ENCODE data around the gene EIF4A3. TPM values are rescaled to one million over a fixed set of nuclear protein-coding genes. Genes with fewer than 3 reads are reported as not detected.
"Not testable (repeated sequence)": the region's sequence is repeated elsewhere in the genome, so short reads cannot be mapped to it uniquely, and the experiment has no call there.

Gene EIF4A3
- total RNA-seq, 1 donor from 2014 or later: 78.9 TPM

GRCh38 chr17:80163336-80163735 is 16.4 kb upstream of the EIF4A3 start:
- no peak for DNase-seq (ENCODE audit: low spot score in 2 of 2)
- TF ChIP-seq CTCF (IDR thresholded peaks at IDR 0.05): no peak
- intact Hi-C loops (cut with DNase I): no loop called here
- no peaks in the 10 kb centered on the region for H3K27me3 ChIP-seq
- H3K4me1 ChIP-seq: no peaks in the 10 kb centered on the region
- no peaks in the 10 kb centered on the region for H3K36me3 ChIP-seq
- no peaks in the 10 kb centered on the region for H3K9me3 ChIP-seq
- H3K27ac ChIP-seq: no peak overlapping the region
- H3K4me3 ChIP-seq: no peak overlapping the region

- H3K27me3 ChIP-seq: no peaks in the 10 kb centered on the region
- intact Hi-C loops (cut with DNase I): no loop called here
- H3K4me3 ChIP-seq: no peak overlapping the region
- H3K27ac ChIP-seq: no peak overlapping the region
- no peak for DNase-seq (ENCODE audit: low spot score in 2 of 2)
- no peaks in the 10 kb centered on the region for H3K36me3 ChIP-seq
- no peaks in the 10 kb centered on the region for H3K4me1 ChIP-seq
- TF ChIP-seq CTCF (IDR thresholded peaks at IDR 0.05): no peak
- no peaks in the 10 kb centered on the region for H3K9me3 ChIP-seq
Observed at GRCh38 chr17:80160536-80160935, 13.6 kb upstream of the EIF4A3 start.

GRCh38 chr17:80158846-80159245 is 11.9 kb upstream of the EIF4A3 start:
- no peak for TF ChIP-seq CTCF (IDR thresholded peaks at IDR 0.05)
- intact Hi-C loops (cut with DNase I): no loop called here

GRCh38 chr17:80155600-80155999 is 8.7 kb upstream of the EIF4A3 start:
- H3K4me3 ChIP-seq; H3K4me1 ChIP-seq; H3K9me3 ChIP-seq; intact Hi-C loops (cut with DNase I); H3K27ac ChIP-seq; H3K36me3 ChIP-seq; DNase-seq (ENCODE audit: low spot score in 2 of 2); H3K27me3 ChIP-seq: not testable (repeated sequence)

More at GRCh38 chr17:80158846-80159245, 11.9 kb upstream of the EIF4A3 start:
- H3K27ac ChIP-seq: no peak overlapping the region
- no peaks in the 10 kb centered on the region for H3K27me3 ChIP-seq
- no peak for DNase-seq (ENCODE audit: low spot score in 2 of 2)
- no peak overlapping the region for H3K4me3 ChIP-seq
- no peaks in the 10 kb centered on the region for H3K9me3 ChIP-seq
- H3K4me1 ChIP-seq: no peaks in the 10 kb centered on the region
- H3K36me3 ChIP-seq: no peaks in the 10 kb centered on the region

GRCh38 chr17:80154166-80154565 is 7.2 kb upstream of the EIF4A3 start:
- H3K36me3 ChIP-seq: no peaks in the 10 kb centered on the region
- no peaks in the 10 kb centered on the region for H3K4me1 ChIP-seq
- H3K4me3 ChIP-seq: no peak overlapping the region
- intact Hi-C loops (cut with DNase I): no loop called here
- no peaks in the 10 kb centered on the region for H3K27me3 ChIP-seq
- no peak for DNase-seq (ENCODE audit: low spot score in 2 of 2)
- H3K9me3 ChIP-seq: no peaks in the 10 kb centered on the region
- H3K27ac ChIP-seq: no peak overlapping the region
- TF ChIP-seq CTCF (IDR thresholded peaks at IDR 0.05): no peak

- no peak for TF ChIP-seq CTCF (IDR thresholded peaks at IDR 0.05)
- no peak for DNase-seq (ENCODE audit: low spot score in 2 of 2)
- no peak overlapping the region for H3K27ac ChIP-seq
- no peaks in the 10 kb centered on the region for H3K36me3 ChIP-seq
- peaks cover 0 to 3% of the 10 kb centered on the region in 2 donors for H3K4me1 ChIP-seq
- H3K27me3 ChIP-seq: no peaks in the 10 kb centered on the region
- no peak overlapping the region for H3K4me3 ChIP-seq
- intact Hi-C loops (cut with DNase I): no loop called here
- H3K9me3 ChIP-seq: no peaks in the 10 kb centered on the region
Observed at GRCh38 chr17:80153004-80153403, 6.1 kb upstream of the EIF4A3 start.
